Keratinocyte (primary cell): ENCODE results near the gene DNAAF2. TPM values are rescaled to one million over a fixed set of nuclear protein-coding genes. Genes with fewer than 3 reads are reported as not detected.
A peak's percentile ranks its signal among the peaks of the same experiment; 100 is the strongest.

Source experiments
- DNase-seq: peaks from one replicate; pipeline ENCODE4 v3.0.0-alpha.2; 2011; ENCODE audit warnings: low read depth, missing footprints, low spot score
- FAIRE-seq: peaks from 2 replicates; lab custom pipeline; 2011; peaks lifted over from hg19 to GRCh38; lab: Jason Lieb, UNC
- H2AFZ ChIP-seq: 2 replicates; pipeline ENCODE4 v1.6.0; 2012; ENCODE audit warnings: low read length, control low read depth, inconsistent platforms; ENCODE audit not compliant: control insufficient read depth
- H3K27ac ChIP-seq: 2 replicates; pipeline ENCODE4 v1.5.1; 2011; ENCODE audit warnings: low read length; ENCODE audit not compliant: control insufficient read depth, insufficient read depth
- H3K27me3 ChIP-seq: 3 replicates; pipeline ENCODE4 v1.6.0; 2011; ENCODE audit warnings: low read length; ENCODE audit not compliant: control insufficient read depth, insufficient read depth; ENCODE audit errors: extremely low read depth
- H3K36me3 ChIP-seq, 2 experiments: 2 replicates in 1 of 2; 3 replicates in 1 of 2; pipeline ENCODE4 v1.5.1; 2011; ENCODE audit warnings: low read length in 2 of 2, mild to moderate bottlenecking in 1 of 2; ENCODE audit not compliant: control insufficient read depth in 2 of 2, insufficient read depth in 2 of 2; ENCODE audit errors: extremely low read depth in 1 of 2
- H3K4me1 ChIP-seq: 3 replicates; pipeline ENCODE4 v1.5.1; 2011; ENCODE audit warnings: low read length; ENCODE audit not compliant: control insufficient read depth, insufficient read depth; ENCODE audit errors: extremely low read depth
- H3K4me2 ChIP-seq: 3 replicates; pipeline ENCODE4 v1.6.0; 2011; ENCODE audit warnings: low read depth, low read length; ENCODE audit not compliant: control insufficient read depth, insufficient read depth; ENCODE audit errors: extremely low read depth
- H3K4me3 ChIP-seq, 3 experiments: fragments of 200-600 bp in 1 of 3; sonication (generic) in 1 of 3; 2 replicates in 2 of 3; 3 replicates in 1 of 3; pipeline ENCODE4 v1.5.1; 2011 to 2016; ENCODE audit warnings: low read length in 3 of 3, mild to moderate bottlenecking in 3 of 3, control low read depth in 2 of 3, inconsistent platforms in 1 of 3, low read depth in 1 of 3, mixed read lengths in 1 of 3, mixed run types in 1 of 3, moderate library complexity in 1 of 3; ENCODE audit not compliant: control insufficient read depth in 2 of 3, insufficient read depth in 2 of 3; ENCODE audit errors: extremely low read depth in 1 of 3
- H3K79me2 ChIP-seq: 2 replicates; pipeline ENCODE4 v1.6.0; 2012; ENCODE audit warnings: low read length; ENCODE audit not compliant: control insufficient read depth, insufficient read depth
- H3K9ac ChIP-seq: 3 replicates; pipeline ENCODE4 v1.6.0; 2011; ENCODE audit warnings: low read length; ENCODE audit not compliant: control insufficient read depth, insufficient read depth; ENCODE audit errors: extremely low read depth
- H3K9me1 ChIP-seq: 3 replicates; pipeline ENCODE4 v1.6.0; 2011; ENCODE audit warnings: low read length; ENCODE audit not compliant: control insufficient read depth, insufficient read depth; ENCODE audit errors: extremely low read depth
- H3K9me3 ChIP-seq: 2 replicates; pipeline ENCODE4 v1.5.1; 2012; ENCODE audit warnings: low read depth, low read length; ENCODE audit not compliant: control insufficient read depth
- H4K20me1 ChIP-seq: 3 replicates; pipeline ENCODE4 v1.6.0; 2011; ENCODE audit warnings: low read length; ENCODE audit not compliant: control insufficient read depth, insufficient read depth; ENCODE audit errors: extremely low read depth
- CTCF ChIP-seq, 3 experiments: IDR thresholded peaks in 1 of 3; conservative IDR thresholded peaks in 1 of 3; optimal IDR thresholded peaks in 1 of 3; 2 replicates in 2 of 3; 3 replicates in 1 of 3; pipeline versions ENCODE3 to v1.5.1; 2011; ENCODE audit warnings: low read length in 3 of 3, mild to moderate bottlenecking in 3 of 3, moderate library complexity in 2 of 3, control low read depth in 1 of 3, inconsistent platforms in 1 of 3; ENCODE audit not compliant: insufficient read depth in 2 of 3; ENCODE audit errors: extremely low read depth in 1 of 3
- EZH2 ChIP-seq: IDR thresholded peaks from one replicate; pipeline ENCODE4 v1.6.1; 2012; ENCODE audit warnings: inconsistent platforms, mild to moderate bottlenecking, low read length, moderate library complexity
- dilution Hi-C: fragments of 300-500 bp; cut with MboI; formaldehyde crosslinking; loops from one replicate; pipeline ENCODE4 v1.7.0; 2020; ENCODE audit warnings: low sequenced_read_pairs; ENCODE audit not compliant: extremely low pct_ligation_motif_present
- polyA plus RNA-seq, 5 experiments: library from polyadenylated mRNA; depleted of rRNA in 3 of 5; stranded (reverse) in 3 of 5; stranded (forward) in 1 of 5; unstranded in 1 of 5; fragments of >200 nt; gene quantifications; 1 replicate in 1 of 5; 2 replicates in 3 of 5; 3 replicates in 1 of 5; pipeline versions ENCODE4 v1.2.1 to v1.2.3, GENCODE V29; 2011 to 2012; ENCODE audit warnings: missing spikeins in 2 of 5, low read depth in 1 of 5, low replicate concordance in 1 of 5
- small RNA-seq, 3 experiments: library from RNA; depleted of rRNA; stranded (forward); fragments of <200 nt; gene quantifications; one replicate each; pipeline ENCODE3, GENCODE V24; 2012; ENCODE audit warnings: low read depth in 3 of 3, low replicate concordance in 1 of 3; ENCODE audit not compliant: insufficient read length in 3 of 3

DNAAF2 gene
- polyA plus RNA-seq, 1 donor (not counting 4 experiments of a cell fraction or from before 2014, with no cell fraction given) = 9.5 TPM

- Histone ChIP-seq H3K9ac (no peak overlapping the region), H3K4me1 (peaks cover 21% of the 10 kb centered on the region), H3K27ac (peak overlapping the region; percentile 10), H3K4me3 (no peak overlapping the region), H3K27me3 (no peaks in the 10 kb centered on the region), H3K9me3 (no peaks in the 10 kb centered on the region), H3K79me2 (peaks cover 46% of the 10 kb centered on the region), H3K9me1 (no peaks in the 10 kb centered on the region), H3K4me2 (no peak overlapping the region), H2AFZ (no peak overlapping the region), H3K36me3 (peaks cover 9 to 26% of the 10 kb centered on the region in 2 experiments), H4K20me1 (peaks cover 8% of the 10 kb centered on the region)
- DNase-seq = no peak
- FAIRE-seq = no peak
- TF ChIP-seq EZH2 = no peak
- TF ChIP-seq CTCF (optimal IDR thresholded peaks at IDR 0.05 in 1 of 3, IDR thresholded peaks at IDR 0.05 in 1 of 3, conservative IDR thresholded peaks at IDR 0.05 in 1 of 3; ENCODE audit: extremely low read depth in 1 of 3, insufficient read depth in 2 of 3, low read length in 3 of 3) = no peak
- dilution Hi-C loops = no loop called here
These were observed 55.2 kb downstream of the DNAAF2 start for GRCh38 chr14:49579841-49580240.

- H3K4me2 ChIP-seq = no peak overlapping the region
- H3K4me3 ChIP-seq = no peak overlapping the region
- peaks cover 4 to 24% of the 10 kb centered on the region in 2 experiments for H3K36me3 ChIP-seq
- no peak overlapping the region for H2AFZ ChIP-seq
- no peak overlapping the region for H3K27ac ChIP-seq
- no peaks in the 10 kb centered on the region for H3K27me3 ChIP-seq
- TF ChIP-seq CTCF (optimal IDR thresholded peaks at IDR 0.05 in 1 of 3, IDR thresholded peaks at IDR 0.05 in 1 of 3, conservative IDR thresholded peaks at IDR 0.05 in 1 of 3; ENCODE audit: extremely low read depth in 1 of 3, insufficient read depth in 2 of 3, low read length in 3 of 3) = no peak
- TF ChIP-seq EZH2 = no peak
- peaks cover 12% of the 10 kb centered on the region for H3K4me1 ChIP-seq
- no peak overlapping the region for H3K9ac ChIP-seq
- FAIRE-seq = no peak
- no peaks in the 10 kb centered on the region for H3K9me3 ChIP-seq
- no peaks in the 10 kb centered on the region for H3K9me1 ChIP-seq
- no peak for DNase-seq
- dilution Hi-C loops = no loop called here
- peaks cover 30% of the 10 kb centered on the region for H3K79me2 ChIP-seq
- peaks cover 8% of the 10 kb centered on the region for H4K20me1 ChIP-seq
These were observed 56.9 kb downstream of the DNAAF2 start for GRCh38 chr14:49578141-49578540.

Small RNA genes within 50 kb of the gene (small RNA-seq; reads per million reads assigned to genes)
- 0 reads per million in 3 experiments for gene AL139099.3
- gene AL139099.4 = 0 reads per million in 3 experiments
- gene RF00019 = 0 reads per million in 3 experiments
- 0 reads per million in 3 experiments for gene RNU6ATAC30P

Other genes with a start within 250 kb of the DNAAF2 start
- gene RPS29, start 48.9 kb downstream of the DNAAF2 start, polyA plus RNA-seq = 3,884 to 7,725 TPM (median 4,926 TPM) in 3 replicates
- 10.9 to 22.7 TPM (median 14.1 TPM) in 3 replicates for gene LRR1, start 36.3 kb downstream of the DNAAF2 start, polyA plus RNA-seq
- 185 to 407 TPM (median 327 TPM) in 3 replicates for gene RPL36AL, start 14.6 kb downstream of the DNAAF2 start, polyA plus RNA-seq
- gene MGAT2, start 14.4 kb downstream of the DNAAF2 start, polyA plus RNA-seq = 20.7 to 27.9 TPM (median 24.0 TPM) in 3 replicates
- 4.0 to 14.1 TPM (median 8.4 TPM) in 3 replicates for gene POLE2, start 53.0 kb upstream of the DNAAF2 start, polyA plus RNA-seq
- 0.48 to 0.54 TPM (median 0.50 TPM) in 3 replicates for gene KLHDC1, start 57.9 kb upstream of the DNAAF2 start, polyA plus RNA-seq
- 17.7 to 34.0 TPM (median 29.7 TPM) in 3 replicates for gene KLHDC2, start 132.9 kb upstream of the DNAAF2 start, polyA plus RNA-seq
- 25.7 to 55.1 TPM (median 35.8 TPM) in 3 replicates for gene NEMF, start 217.5 kb upstream of the DNAAF2 start, polyA plus RNA-seq